Caco-2 (cell line): ENCODE data around the gene TRIM54. TPM values are rescaled to one million over a fixed set of nuclear protein-coding genes. Genes with fewer than 3 reads are reported as not detected.

ENCODE experiments used
- Bru-seq: library from RNA; stranded (reverse); fragments of 400-500 nt; gene quantifications from one replicate; lab custom pipeline; 2021; lab: Mats Ljungman, UMichigan
- BruChase-seq, 2 experiments: library from RNA; stranded (reverse); fragments of 400-500 nt; gene quantifications; one replicate each; lab custom pipeline; 2021; lab: Mats Ljungman, UMichigan
- BruUV-seq: library from RNA; stranded (reverse); fragments of 400-500 nt; replicated peaks from 2 replicates; lab custom pipeline; 2021; lab: Mats Ljungman, UMichigan
- CTCF ChIA-PET: fragments of 300-600 bp; sonication (Branson Sonifier 250); formaldehyde crosslinking; loops from one replicate; lab custom pipeline; 2022; ENCODE audit warnings: antibody characterized with exemption; lab: Charles Lee
- POLR2A ChIA-PET: fragments of 300-600 bp; sonication (Branson Sonifier 250); formaldehyde crosslinking; loops from one replicate; lab custom pipeline; 2022; ENCODE audit warnings: antibody characterized with exemption; lab: Charles Lee
- DNase-seq, 2 experiments: peaks; one replicate each; pipeline versions ENCODE4 v3.0.0 to v3.0.0-alpha.2; 2020 to 2022
- H3K27me3 ChIP-seq: replicated peaks from 2 replicates; pipeline ENCODE4 v1.6.0; 2011; ENCODE audit warnings: low read length; ENCODE audit not compliant: control insufficient read depth, insufficient read depth
- H3K36me3 ChIP-seq: 2 replicates; pipeline ENCODE4 v1.5.1; 2011; ENCODE audit warnings: low read length; ENCODE audit not compliant: control insufficient read depth, insufficient read depth
- H3K4me1 ChIP-seq: fragments of 250-450 bp; sonication (Bioruptor Pico); 2 replicates; pipeline ENCODE4 v1.5.1; 2020; ENCODE audit warnings: mild to moderate bottlenecking
- H3K4me3 ChIP-seq: 2 replicates; pipeline ENCODE4 v1.5.1; 2011; ENCODE audit warnings: low read depth, mild to moderate bottlenecking, control low read depth, low read length
- H3K9me3 ChIP-seq: fragments of 250-450 bp; sonication (Bioruptor Pico); 2 replicates; pipeline ENCODE4 v1.5.1; 2020; ENCODE audit warnings: mild to moderate bottlenecking, moderate library complexity
- H3K27ac Mint-ChIP-seq: one replicate; pipeline ENCODE4 v1.8.0; 2022; ENCODE audit warnings: mixed read lengths; ENCODE audit not compliant: unreplicated experiment
- H3K27me3 Mint-ChIP-seq: one replicate; pipeline ENCODE4 v1.8.0; 2022; ENCODE audit warnings: mixed read lengths; ENCODE audit not compliant: insufficient read depth, unreplicated experiment
- H3K36me3 Mint-ChIP-seq: one replicate; pipeline ENCODE4 v1.8.0; 2022; ENCODE audit warnings: mild to moderate bottlenecking, mixed read lengths; ENCODE audit not compliant: insufficient read depth, unreplicated experiment
- H3K4me1 Mint-ChIP-seq: one replicate; pipeline ENCODE4 v1.8.0; 2022; ENCODE audit warnings: low read depth, mixed read lengths; ENCODE audit not compliant: unreplicated experiment
- H3K4me3 Mint-ChIP-seq: one replicate; pipeline ENCODE4 v1.8.0; 2022; ENCODE audit warnings: mild to moderate bottlenecking, moderate library complexity, mixed read lengths; ENCODE audit not compliant: unreplicated experiment
- H3K9me3 Mint-ChIP-seq: one replicate; pipeline ENCODE4 v1.8.0; 2022; ENCODE audit warnings: mixed read lengths; ENCODE audit not compliant: unreplicated experiment
- intact Hi-C: fragments of 100-400 bp; cut with micrococcal nuclease; formaldehyde crosslinking; loops from one replicate; pipeline ENCODE4 v1.10.0; 2022; ENCODE audit not compliant: unreplicated experiment
- long read RNA-seq: library from polyadenylated mRNA; stranded (forward); transcript quantifications from one replicate; pipeline ENCODE4 v2.0.0, GENCODE V29; 2022
- total RNA-seq: library from RNA; stranded (reverse); gene quantifications from 2 replicates; pipeline ENCODE4 v1.2.3, GENCODE V29; 2022
- TF ChIP-seq, protein P1 (sequence below), 2 experiments: fragments of 200-600 bp in 1 of 2; IDR thresholded peaks; 1 replicate in 1 of 2; 2 replicates in 1 of 2; pipeline versions ENCODE4 v1.5.1 to v1.8.0; 2011 to 2022; ENCODE audit warnings: antibody characterized with exemption in 1 of 2, control low read depth in 1 of 2, inconsistent platforms in 1 of 2, low read depth in 1 of 2, low read length in 1 of 2, mild to moderate bottlenecking in 1 of 2, moderate library complexity in 1 of 2; ENCODE audit not compliant: insufficient read depth in 1 of 2, severe bottlenecking in 1 of 2, unreplicated experiment in 1 of 2

Gene TRIM54, protein sequence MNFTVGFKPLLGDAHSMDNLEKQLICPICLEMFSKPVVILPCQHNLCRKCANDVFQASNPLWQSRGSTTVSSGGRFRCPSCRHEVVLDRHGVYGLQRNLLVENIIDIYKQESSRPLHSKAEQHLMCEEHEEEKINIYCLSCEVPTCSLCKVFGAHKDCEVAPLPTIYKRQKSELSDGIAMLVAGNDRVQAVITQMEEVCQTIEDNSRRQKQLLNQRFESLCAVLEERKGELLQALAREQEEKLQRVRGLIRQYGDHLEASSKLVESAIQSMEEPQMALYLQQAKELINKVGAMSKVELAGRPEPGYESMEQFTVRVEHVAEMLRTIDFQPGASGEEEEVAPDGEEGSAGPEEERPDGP
- 0.25 TPM in 1 of 2 replicates, not detected in the other for total RNA-seq
- Bru-seq, nascent RNA: percentile 23 among the genes with signal in this experiment
- BruChase-seq, experiment 1, labeled RNA remaining after a 2-hour chase: percentile 21 among the genes with signal in this experiment
- percentile 21 among the genes with signal in this experiment for BruChase-seq, experiment 2, labeled RNA remaining after a 6-hour chase
- long read RNA-seq, partial matches to known transcripts: 0 of 1 reads
- long read RNA-seq, other reads (novel, unspliced or antisense): 1 of 1 reads

DNA sequence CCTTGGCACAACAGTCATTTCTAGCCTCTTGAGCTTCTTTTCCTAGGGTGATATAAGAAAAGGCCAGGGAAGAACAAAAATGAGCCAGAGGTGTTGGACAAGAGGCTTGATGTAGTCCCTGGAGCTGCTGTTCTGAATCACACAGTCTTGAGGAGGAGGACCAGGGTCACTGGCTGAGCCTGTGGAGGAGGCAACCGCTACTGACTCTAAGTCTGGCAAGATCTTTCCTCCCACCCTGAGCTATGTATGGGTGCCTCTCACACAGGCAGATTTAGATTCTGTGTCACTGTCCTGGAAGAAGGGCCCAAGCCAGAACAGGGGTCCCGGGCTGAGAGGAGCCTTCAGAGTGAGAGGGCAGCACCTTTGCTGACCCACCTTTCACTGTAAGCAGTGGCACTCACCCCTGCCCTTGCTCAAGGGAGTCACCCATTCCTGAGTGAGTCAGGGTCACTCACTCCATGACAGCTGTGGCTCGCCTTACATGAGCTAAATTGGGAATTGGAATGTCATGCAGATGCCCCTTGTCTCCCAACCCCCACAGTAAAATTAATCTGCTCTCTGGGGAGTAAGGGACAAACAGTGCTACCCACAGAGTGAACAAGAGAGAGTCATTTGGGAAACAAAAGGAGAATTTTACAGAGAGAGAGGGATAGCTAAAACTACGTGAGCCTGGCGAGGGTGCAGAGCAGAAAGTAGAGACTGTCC is at the start of gene TRIM54:
TSS of gene TRIM54 (plus strand) at position 575 of the 705 bp plus-strand sequence. CDS start 303 bp downstream, outside the sequence.
- CTCF ChIA-PET: interaction anchor here (1.6 to 2.0 kb wide), 3 partner anchors 9 to 21 kb away, joined by 7 to 14 read pairs (median 9); no protein-coding TSS in a partner anchor
- Histone ChIP-seq H3K4me1 (peaks cover 7% of the 10 kb centered on the region), H3K4me3 (no peak within 1 kb of the TSS), H3K27me3 (no peaks in the 10 kb centered on the region), H3K36me3 (no peaks in the 10 kb centered on the region), H3K9me3 (no peaks in the 10 kb centered on the region)
- H3K36me3 Mint-ChIP-seq: no peaks in the 10 kb centered on the region
- H3K4me3 Mint-ChIP-seq: no peak within 1 kb of the TSS
- H3K27ac Mint-ChIP-seq: peak within 1 kb of the TSS; percentile 68
- POLR2A ChIA-PET: no interaction called here
- no TSS peak for BruUV-seq
- intact Hi-C loops: loop anchor here (10.0 kb wide), 1 partner anchor 187 kb away; no protein-coding TSS in a partner anchor
- TF ChIP-seq, protein P1, sequence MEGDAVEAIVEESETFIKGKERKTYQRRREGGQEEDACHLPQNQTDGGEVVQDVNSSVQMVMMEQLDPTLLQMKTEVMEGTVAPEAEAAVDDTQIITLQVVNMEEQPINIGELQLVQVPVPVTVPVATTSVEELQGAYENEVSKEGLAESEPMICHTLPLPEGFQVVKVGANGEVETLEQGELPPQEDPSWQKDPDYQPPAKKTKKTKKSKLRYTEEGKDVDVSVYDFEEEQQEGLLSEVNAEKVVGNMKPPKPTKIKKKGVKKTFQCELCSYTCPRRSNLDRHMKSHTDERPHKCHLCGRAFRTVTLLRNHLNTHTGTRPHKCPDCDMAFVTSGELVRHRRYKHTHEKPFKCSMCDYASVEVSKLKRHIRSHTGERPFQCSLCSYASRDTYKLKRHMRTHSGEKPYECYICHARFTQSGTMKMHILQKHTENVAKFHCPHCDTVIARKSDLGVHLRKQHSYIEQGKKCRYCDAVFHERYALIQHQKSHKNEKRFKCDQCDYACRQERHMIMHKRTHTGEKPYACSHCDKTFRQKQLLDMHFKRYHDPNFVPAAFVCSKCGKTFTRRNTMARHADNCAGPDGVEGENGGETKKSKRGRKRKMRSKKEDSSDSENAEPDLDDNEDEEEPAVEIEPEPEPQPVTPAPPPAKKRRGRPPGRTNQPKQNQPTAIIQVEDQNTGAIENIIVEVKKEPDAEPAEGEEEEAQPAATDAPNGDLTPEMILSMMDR (IDR thresholded peaks at IDR 0.05; ENCODE audit: insufficient read depth in 1 of 2, low read depth in 1 of 2, low read length in 1 of 2, severe bottlenecking in 1 of 2, unreplicated experiment in 1 of 2): no peak
- H3K27me3 Mint-ChIP-seq: no peaks in the 10 kb centered on the region
- H3K9me3 Mint-ChIP-seq: no peaks in the 10 kb centered on the region
- DNase-seq: no peak
- H3K4me1 Mint-ChIP-seq: peaks cover 16% of the 10 kb centered on the region

DNA sequence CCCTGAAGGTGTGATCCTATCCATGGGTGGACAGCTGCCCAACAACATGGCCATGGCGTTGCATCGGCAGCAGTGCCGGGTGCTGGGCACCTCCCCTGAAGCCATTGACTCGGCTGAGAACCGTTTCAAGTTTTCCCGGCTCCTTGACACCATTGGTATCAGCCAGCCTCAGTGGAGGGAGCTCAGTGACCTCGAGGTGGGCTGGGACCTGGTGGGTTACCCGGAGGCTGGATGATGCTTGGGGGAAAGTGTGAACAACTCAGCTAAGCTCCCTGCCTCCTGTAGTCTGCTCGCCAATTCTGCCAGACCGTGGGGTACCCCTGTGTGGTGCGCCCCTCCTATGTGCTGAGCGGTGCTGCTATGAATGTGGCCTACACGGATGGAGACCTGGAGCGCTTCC is 48.9 kb upstream of the TRIM54 start:
- BruUV-seq: TSS peak; percentile 31
- no peak overlapping the region for H3K4me3 ChIP-seq
- H3K27me3 Mint-ChIP-seq: no peaks in the 10 kb centered on the region
- no peaks in the 10 kb centered on the region for H3K9me3 ChIP-seq
- no peak overlapping the region for H3K4me3 Mint-ChIP-seq
- intact Hi-C loops: no loop called here
- no peak for DNase-seq
- H3K27me3 ChIP-seq: no peaks in the 10 kb centered on the region
- H3K36me3 ChIP-seq: peaks cover 19% of the 10 kb centered on the region
- no peaks in the 10 kb centered on the region for H3K4me1 Mint-ChIP-seq
- H3K27ac Mint-ChIP-seq: no peak overlapping the region
- TF ChIP-seq, protein P1 (IDR thresholded peaks at IDR 0.05; ENCODE audit: insufficient read depth in 1 of 2, low read depth in 1 of 2, low read length in 1 of 2, severe bottlenecking in 1 of 2, unreplicated experiment in 1 of 2): no peak
- peaks cover 88% of the 10 kb centered on the region for H3K36me3 Mint-ChIP-seq
- ChIA-PET POLR2A (no interaction called here), CTCF (no interaction called here)
- no peaks in the 10 kb centered on the region for H3K9me3 Mint-ChIP-seq
- H3K4me1 ChIP-seq: no peaks in the 10 kb centered on the region

DNA sequence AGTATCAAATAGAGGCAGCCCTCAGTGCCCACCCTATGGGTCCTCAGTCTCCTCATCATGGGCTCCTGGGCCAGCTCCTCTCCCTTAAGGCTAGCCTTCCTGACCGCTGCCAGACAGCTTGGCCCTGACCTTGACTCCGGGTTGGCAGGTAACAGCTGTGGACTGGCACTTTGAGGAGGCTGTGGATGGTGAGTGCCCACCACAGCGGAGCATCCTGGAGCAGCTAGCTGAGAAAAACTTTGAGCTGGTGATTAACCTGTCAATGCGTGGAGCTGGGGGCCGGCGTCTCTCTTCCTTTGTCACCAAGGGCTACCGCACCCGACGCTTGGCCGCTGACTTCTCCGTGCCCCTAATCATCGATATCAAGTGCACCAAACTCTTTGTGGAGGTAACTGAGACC is 46.1 kb upstream of the TRIM54 start:
- TF ChIP-seq, protein P1 (IDR thresholded peaks at IDR 0.05; ENCODE audit: insufficient read depth in 1 of 2, low read depth in 1 of 2, low read length in 1 of 2, severe bottlenecking in 1 of 2, unreplicated experiment in 1 of 2): no peak

More for the DNA sequence above, 46.1 kb upstream of the TRIM54 start:
- BruUV-seq: no TSS peak
- intact Hi-C loops: no loop called here
- Mint-ChIP-seq H3K36me3 (peaks cover 88% of the 10 kb centered on the region), H3K4me3 (no peak overlapping the region), H3K27me3 (no peaks in the 10 kb centered on the region), H3K9me3 (no peaks in the 10 kb centered on the region), H3K4me1 (no peaks in the 10 kb centered on the region), H3K27ac (no peak overlapping the region)
- ChIA-PET CTCF (interaction anchor here (0.6 kb wide), 1 partner anchor 468 kb away, joined by 4 read pairs; no protein-coding TSS in a partner anchor), POLR2A (no interaction called here)
- Histone ChIP-seq H3K4me1 (no peaks in the 10 kb centered on the region), H3K27me3 (no peaks in the 10 kb centered on the region), H3K4me3 (no peak overlapping the region), H3K9me3 (no peaks in the 10 kb centered on the region), H3K36me3 (peaks cover 19% of the 10 kb centered on the region)
- DNase-seq: no peak
